Spleen (tissue), 11 donors: Measurements from ENCODE around the gene ERC2. TPM values are rescaled to one million over a fixed set of nuclear protein-coding genes. Genes with fewer than 3 reads are reported as not detected.

Experiments
- DNase-seq: peaks from one replicate; pipeline ENCODE4 v3.0.0-alpha.2; 2020
- H3K27ac ChIP-seq, 8 donors: fragments of 200-600 bp; sonication (generic) in 7 of 8; 1 replicate in 4 of 8; 2 replicates in 4 of 8; pipeline versions ENCODE4 v1.5.0 to v1.8.0; 2016 to 2021; ENCODE audit warnings: inconsistent platforms in 4 of 8, mild to moderate bottlenecking in 4 of 8, moderate library complexity in 1 of 8
- H3K27me3 ChIP-seq, 7 donors: fragments of 200-600 bp; sonication (generic) in 6 of 7; replicated peaks in 1 of 7; 1 replicate in 4 of 7; 2 replicates in 3 of 7; pipeline versions ENCODE4 v1.5.0 to v1.8.0; 2016 to 2021; ENCODE audit warnings: inconsistent platforms in 3 of 7, mild to moderate bottlenecking in 1 of 7
- H3K36me3 ChIP-seq, 6 donors: fragments of 200-600 bp; sonication (generic) in 5 of 6; 1 replicate in 4 of 6; 2 replicates in 2 of 6; pipeline versions ENCODE4 v1.5.0 to v1.8.0; 2016 to 2021; ENCODE audit warnings: inconsistent platforms in 2 of 6
- H3K4me1 ChIP-seq, 6 donors: fragments of 200-600 bp; sonication (generic) in 5 of 6; 1 replicate in 3 of 6; 2 replicates in 3 of 6; pipeline versions ENCODE4 v1.5.0 to v1.8.0; 2016 to 2021; ENCODE audit warnings: inconsistent platforms in 3 of 6
- H3K4me3 ChIP-seq, 8 donors: fragments of 200-600 bp; sonication (generic) in 7 of 8; 1 replicate in 4 of 8; 2 replicates in 4 of 8; pipeline versions ENCODE4 v1.5.0 to v1.8.0; 2016 to 2021; ENCODE audit warnings: inconsistent platforms in 4 of 8, mild to moderate bottlenecking in 4 of 8, moderate library complexity in 2 of 8
- H3K9me3 ChIP-seq, 8 donors: fragments of 200-600 bp; sonication (generic) in 7 of 8; 1 replicate in 4 of 8; 2 replicates in 4 of 8; pipeline versions ENCODE4 v1.5.0 to v1.8.0; 2016 to 2021; ENCODE audit warnings: inconsistent platforms in 4 of 8
- POLR2A ChIP-seq, 3 donors: fragments of 450-650 bp; IDR thresholded peaks; one replicate each; pipeline ENCODE4 v1.5.1; 2017; ENCODE audit warnings: antibody characterized with exemption in 3 of 3, mild to moderate bottlenecking in 1 of 3
- POLR2AphosphoS5 ChIP-seq, 3 donors: sonication (generic); formaldehyde crosslinking; IDR thresholded peaks; one replicate each; pipeline ENCODE4 v1.5.1; 2017; ENCODE audit warnings: antibody characterized with exemption in 3 of 3
- WGBS, 5 donors: extraction: QIAGEN DNeasy Blood & Tissue Kit in 3 of 5; methylation state at CpG; one replicate each; pipeline versions ENCODE4 v1.1.5 to v1.1.7; 2013 to 2018; 5-methylcytosine and 5-hydroxymethylcytosine counted together
- intact Hi-C: fragments of 100-400 bp; cut with DNase I; formaldehyde crosslinking; loops from one replicate; pipeline ENCODE4 v1.15.0; 2023; ENCODE audit warnings: low total_unique reads
- polyA plus RNA-seq, 3 donors: library from polyadenylated mRNA; stranded (reverse); fragments of 200-250 nt; gene quantifications; one replicate each; pipeline ENCODE4 v1.2.1, GENCODE V29; 2013
- total RNA-seq, 7 donors: library from RNA; depleted of rRNA in 3 of 7; stranded (reverse); fragments of >200 nt in 3 of 7; fragmentation: NEBNext Ultra II Directional in 4 of 7; extraction: Animal tissue kit (Norgen Biotek cat#: 25700) in 4 of 7; gene quantifications; one replicate each; pipeline versions ENCODE4 v1.1.0 to v1.2.1, GENCODE V29; 2016 to 2021
- TF ChIP-seq, protein P1 (sequence below), 11 experiments: fragments of 200-600 bp in 7 of 11; fragments of 450-650 bp in 4 of 11; sonication (generic) in 4 of 11; IDR thresholded peaks in 8 of 11; conservative IDR thresholded peaks in 3 of 11; 1 replicate in 7 of 11; 2 replicates in 4 of 11; pipeline versions ENCODE4 v1.4.0 to v1.8.0; 2016 to 2021; ENCODE audit warnings: antibody characterized with exemption in 11 of 11, inconsistent platforms in 4 of 11, mild to moderate bottlenecking in 1 of 11
- donor health status: healthy with polysubstance abuse.
- donor health status: DM: no; HTN: no; CAD: no; lungs with moderate emphysema.
- donor health status: DM: no; HTN: no; CAD: no.
- donor health status: Bipolar disorder and iron deficiency.
- donor health status: healthy.
- donor health status: DM: no; HTN: no; CAD: no.
- donor health status: DM: yes; HTN: yes; CAD: no.

ERC2 gene
- total and polyA plus RNA-seq, 10 donors: 0.04 to 4.9 (median 0.39) TPM

DNA sequence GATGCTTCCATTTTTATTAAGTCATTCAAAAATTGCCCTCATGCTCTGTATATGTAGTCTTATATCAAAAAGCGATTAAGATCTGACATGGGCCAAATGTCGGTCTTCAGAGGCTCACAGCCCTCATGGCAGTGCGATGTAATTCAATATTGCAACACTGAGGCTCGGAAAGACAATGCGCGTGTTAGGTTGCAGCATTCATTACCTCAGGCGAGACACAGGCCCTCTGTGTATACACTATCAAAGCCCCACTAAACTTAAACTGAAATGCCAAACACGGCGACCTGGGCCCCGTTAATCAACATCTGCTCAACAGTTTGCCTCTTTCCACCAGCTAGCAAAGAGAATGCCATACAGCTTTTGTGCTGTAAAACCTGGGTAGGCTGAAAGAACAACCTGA, 413.4 kb downstream of the ERC2 start:
- intact Hi-C loops: no loop called here
- no peak for DNase-seq
- Histone ChIP-seq H3K27me3 (no peaks in the 10 kb centered on the region), H3K9me3 (no peaks in the 10 kb centered on the region), H3K4me1 (no peaks in the 10 kb centered on the region), H3K36me3 (no peaks in the 10 kb centered on the region), H3K27ac (no peak overlapping the region), H3K4me3 (no peak overlapping the region)
- WGBS, 5 donors: 70 to 89% (median 77%) methylated on average over 10 of the region's 10 CpGs
- TF ChIP-seq POLR2A (IDR thresholded peaks at IDR 0.05): no peak
- TF ChIP-seq, protein P1, sequence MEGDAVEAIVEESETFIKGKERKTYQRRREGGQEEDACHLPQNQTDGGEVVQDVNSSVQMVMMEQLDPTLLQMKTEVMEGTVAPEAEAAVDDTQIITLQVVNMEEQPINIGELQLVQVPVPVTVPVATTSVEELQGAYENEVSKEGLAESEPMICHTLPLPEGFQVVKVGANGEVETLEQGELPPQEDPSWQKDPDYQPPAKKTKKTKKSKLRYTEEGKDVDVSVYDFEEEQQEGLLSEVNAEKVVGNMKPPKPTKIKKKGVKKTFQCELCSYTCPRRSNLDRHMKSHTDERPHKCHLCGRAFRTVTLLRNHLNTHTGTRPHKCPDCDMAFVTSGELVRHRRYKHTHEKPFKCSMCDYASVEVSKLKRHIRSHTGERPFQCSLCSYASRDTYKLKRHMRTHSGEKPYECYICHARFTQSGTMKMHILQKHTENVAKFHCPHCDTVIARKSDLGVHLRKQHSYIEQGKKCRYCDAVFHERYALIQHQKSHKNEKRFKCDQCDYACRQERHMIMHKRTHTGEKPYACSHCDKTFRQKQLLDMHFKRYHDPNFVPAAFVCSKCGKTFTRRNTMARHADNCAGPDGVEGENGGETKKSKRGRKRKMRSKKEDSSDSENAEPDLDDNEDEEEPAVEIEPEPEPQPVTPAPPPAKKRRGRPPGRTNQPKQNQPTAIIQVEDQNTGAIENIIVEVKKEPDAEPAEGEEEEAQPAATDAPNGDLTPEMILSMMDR (IDR thresholded peaks at IDR 0.05 in 8 of 11, conservative IDR thresholded peaks at IDR 0.05 in 3 of 11): no peak
- TF ChIP-seq POLR2AphosphoS5 (IDR thresholded peaks at IDR 0.05): no peak

DNA sequence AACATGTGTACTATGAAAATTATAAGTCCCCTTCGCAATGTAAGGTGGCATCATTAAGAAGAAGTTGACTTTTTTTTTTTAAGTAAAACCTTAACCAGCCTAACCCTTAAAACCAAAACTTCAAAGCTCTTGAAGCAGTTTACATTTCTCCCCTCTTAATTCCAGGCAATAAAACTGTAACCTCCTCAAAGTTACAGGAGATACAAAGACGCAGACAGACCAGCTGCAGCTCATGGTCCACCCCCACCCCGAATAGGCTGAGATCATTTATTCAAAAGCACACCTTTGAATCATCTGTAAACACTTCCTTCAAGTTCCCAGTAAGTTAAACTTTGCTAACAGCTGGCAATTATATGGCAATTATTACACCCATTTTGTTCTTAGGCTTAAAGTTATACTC, 414.5 kb downstream of the ERC2 start:
- DNase-seq: no peak
- no peaks in the 10 kb centered on the region for H3K27me3 ChIP-seq
- H3K27ac ChIP-seq: no peak overlapping the region
- no peaks in the 10 kb centered on the region for H3K9me3 ChIP-seq
- no peak overlapping the region for H3K4me3 ChIP-seq
- intact Hi-C loops: no loop called here
- 59 to 68% (median 67%) methylated on average over 3 of the region's 3 CpGs for WGBS, 5 donors
- TF ChIP-seq POLR2AphosphoS5 (IDR thresholded peaks at IDR 0.05) (no peak), POLR2A (IDR thresholded peaks at IDR 0.05) (no peak)
- TF ChIP-seq, protein P1 (IDR thresholded peaks at IDR 0.05 in 8 of 11, conservative IDR thresholded peaks at IDR 0.05 in 3 of 11): no peak
- no peaks in the 10 kb centered on the region for H3K36me3 ChIP-seq
- H3K4me1 ChIP-seq: no peaks in the 10 kb centered on the region

DNA sequence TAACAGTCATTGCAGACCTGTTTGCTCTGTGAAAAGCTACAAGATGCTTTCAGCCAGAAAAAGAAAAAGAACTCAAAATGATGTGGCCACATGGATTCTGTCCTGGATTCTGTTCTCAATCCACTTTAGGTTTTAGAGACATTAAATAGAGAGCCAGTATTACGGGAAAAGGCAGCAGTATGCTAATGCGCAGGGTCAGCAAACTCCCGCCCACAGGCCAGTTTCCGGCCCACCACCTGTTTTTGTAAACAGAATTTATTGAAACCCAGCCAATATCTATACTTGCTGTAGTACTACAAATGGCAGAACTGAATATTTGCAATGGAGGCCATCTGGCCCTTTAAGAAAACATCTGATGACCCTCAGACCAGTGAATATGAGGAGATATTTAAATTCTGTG, 416.1 kb downstream of the ERC2 start:
- H3K4me1 ChIP-seq: no peaks in the 10 kb centered on the region
- TF ChIP-seq, protein P1 (IDR thresholded peaks at IDR 0.05 in 8 of 11, conservative IDR thresholded peaks at IDR 0.05 in 3 of 11): no peak
- no peak overlapping the region for H3K27ac ChIP-seq
- DNase-seq: no peak
- H3K36me3 ChIP-seq: no peaks in the 10 kb centered on the region
- 54 to 80% (median 71%) methylated on average over 4 of the region's 4 CpGs for WGBS, 5 donors
- H3K4me3 ChIP-seq: no peak overlapping the region
- intact Hi-C loops: no loop called here
- H3K27me3 ChIP-seq: no peaks in the 10 kb centered on the region
- H3K9me3 ChIP-seq: no peaks in the 10 kb centered on the region

DNA sequence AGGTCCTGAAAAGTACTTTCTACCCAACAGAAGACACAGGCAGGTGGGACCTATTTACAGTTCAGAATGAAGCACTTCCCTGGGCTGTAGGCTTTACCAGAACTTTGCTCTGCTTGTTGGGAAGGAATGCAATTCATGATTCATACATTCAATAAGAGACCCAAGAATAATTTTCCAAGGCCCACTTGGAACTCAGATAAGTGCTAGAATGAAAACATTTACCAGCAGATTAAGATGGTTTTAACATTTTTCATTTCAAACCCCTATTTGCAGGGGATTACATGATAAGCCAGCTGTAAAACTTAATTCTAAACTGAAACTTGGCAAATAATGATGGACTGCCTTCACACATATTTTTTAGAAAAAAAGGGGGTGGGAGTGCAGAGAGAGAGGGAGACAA, 417.2 kb downstream of the ERC2 start:
- Histone ChIP-seq H3K4me1 (no peaks in the 10 kb centered on the region), H3K36me3 (no peaks in the 10 kb centered on the region), H3K27me3 (no peaks in the 10 kb centered on the region), H3K4me3 (no peak overlapping the region), H3K27ac (no peak overlapping the region), H3K9me3 (no peaks in the 10 kb centered on the region)
- no peak for TF ChIP-seq POLR2A (IDR thresholded peaks at IDR 0.05)
- TF ChIP-seq, protein P1 (IDR thresholded peaks at IDR 0.05 in 8 of 11, conservative IDR thresholded peaks at IDR 0.05 in 3 of 11): no peak
- no peak for TF ChIP-seq POLR2AphosphoS5 (IDR thresholded peaks at IDR 0.05)
- DNase-seq: no peak
- intact Hi-C loops: no loop called here
